SK-N-MC (cell line): ENCODE measurements around the gene PDE1C.
"Not testable (repeated sequence)": the region's sequence is repeated elsewhere in the genome, so short reads cannot be mapped to it uniquely, and the experiment has no call there.

Experiments
- DNase-seq: peaks from one replicate; pipeline ENCODE4 v3.0.0-alpha.2; 2011; ENCODE audit warnings: low read depth, low spot score
- H3K27ac ChIP-seq: fragments of 200-600 bp; sonication (generic); 2 replicates; pipeline ENCODE4 v1.5.1; 2016; ENCODE audit warnings: mixed run types
- H3K36me3 ChIP-seq: fragments of 200-600 bp; sonication (generic); 2 replicates; pipeline ENCODE4 v1.6.1; 2017; ENCODE audit warnings: antibody characterized with exemption, low read length, mixed read lengths; ENCODE audit not compliant: insufficient read depth
- H3K4me3 ChIP-seq: fragments of 200-600 bp; sonication (generic); 2 replicates; pipeline ENCODE4 v1.5.1; 2016
- H3K9ac ChIP-seq: fragments of 200-600 bp; sonication (generic); 2 replicates; pipeline ENCODE4 v1.8.0; 2017; ENCODE audit warnings: mixed run types, mixed read lengths; ENCODE audit not compliant: insufficient read length
- H3K9me3 ChIP-seq: fragments of 200-600 bp; sonication (generic); 2 replicates; pipeline ENCODE4 v1.6.1; 2017; ENCODE audit warnings: low read depth, mild to moderate bottlenecking, antibody characterized with exemption, low read length, moderate library complexity, mixed read lengths
- EZH2 ChIP-seq: fragments of 200-600 bp; sonication (generic); IDR thresholded peaks from one replicate; pipeline ENCODE4 v1.6.1; 2017; ENCODE audit warnings: antibody characterized with exemption
- FOXP2 ChIP-seq: optimal IDR thresholded peaks from 2 replicates; pipeline ENCODE3; 2011; ENCODE audit warnings: mild to moderate bottlenecking, moderate library complexity; ENCODE audit not compliant: insufficient read depth; ENCODE audit errors: extremely low read length, control extremely low read depth
- POLR2AphosphoS5 ChIP-seq: IDR thresholded peaks from 2 replicates; pipeline ENCODE4 v1.6.1; 2012; ENCODE audit warnings: mild to moderate bottlenecking, low read depth, low read length, borderline replicate concordance

Gene PDE1C

DNA sequence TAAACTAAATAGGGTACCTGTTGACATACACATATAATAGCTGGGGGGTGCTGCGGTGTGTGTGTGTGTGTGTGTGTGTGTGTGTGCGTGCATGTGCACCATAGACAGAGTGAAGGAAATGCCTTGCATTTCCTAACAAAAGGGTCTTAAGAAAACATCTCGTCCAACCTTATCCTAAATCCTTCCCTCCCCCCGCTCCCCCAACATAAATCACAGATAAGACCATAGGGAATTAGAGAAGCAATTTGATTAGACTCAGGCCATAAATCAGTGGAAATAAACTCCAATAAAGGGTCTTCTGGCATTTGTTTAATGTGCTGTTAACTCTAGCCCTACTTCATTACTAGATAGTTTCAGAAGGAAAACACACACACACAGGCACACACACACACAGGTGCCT lies 234.7 kb downstream of the PDE1C start:
- TF ChIP-seq FOXP2 (no peak), EZH2 (no peak), POLR2AphosphoS5 (no peak)
- no peak overlapping the region for H3K9ac ChIP-seq
- no peak overlapping the region for H3K4me3 ChIP-seq
- H3K9me3 ChIP-seq = no peaks in the 10 kb centered on the region
- H3K27ac ChIP-seq = no peak overlapping the region
- DNase-seq = no peak
- H3K36me3 ChIP-seq = no peaks in the 10 kb centered on the region

DNA sequence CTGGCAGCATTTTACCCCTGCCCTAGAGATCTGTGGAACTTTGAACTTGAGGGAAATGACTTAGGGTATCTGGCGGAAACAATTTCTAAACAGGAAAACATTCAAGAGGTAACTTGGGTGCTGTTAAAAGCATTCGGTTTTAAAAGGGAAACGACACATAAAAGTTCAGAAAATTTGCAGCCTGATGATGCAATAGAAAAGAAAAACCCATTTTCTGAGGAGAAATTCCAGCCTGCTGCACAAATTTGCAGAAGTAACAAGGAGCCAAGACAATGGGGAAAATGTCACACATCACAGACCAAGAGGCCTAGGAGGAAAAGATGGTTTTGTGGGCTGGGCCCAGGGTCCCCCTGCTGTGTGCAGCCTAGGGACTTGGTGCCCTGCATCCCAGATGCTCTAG lies 236.6 kb downstream of the PDE1C start:
- H3K27ac ChIP-seq, H3K9ac ChIP-seq: not testable (repeated sequence)

DNA sequence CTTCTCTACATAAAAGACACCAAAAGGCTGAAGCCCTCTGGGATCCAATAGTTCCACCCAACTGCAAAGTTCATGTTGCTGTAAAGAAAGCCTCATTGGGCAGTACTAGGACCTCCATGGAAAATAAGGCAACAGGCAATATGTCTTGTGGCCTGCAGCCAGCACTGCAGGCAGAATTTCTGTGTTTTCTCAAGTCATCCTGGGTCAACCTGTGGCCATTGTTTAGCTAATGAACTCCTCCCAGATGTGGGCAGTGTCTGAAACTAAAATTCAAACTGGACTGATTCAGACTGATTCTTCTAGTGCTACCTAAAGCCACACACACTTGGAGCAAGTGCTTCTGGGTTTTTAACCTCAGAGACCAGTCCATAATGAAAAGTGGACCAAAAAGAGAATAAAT lies 241.7 kb downstream of the PDE1C start:
- no peak overlapping the region for H3K27ac ChIP-seq
- DNase-seq = no peak
- H3K9ac ChIP-seq = no peak overlapping the region
- no peak overlapping the region for H3K4me3 ChIP-seq
- H3K9me3 ChIP-seq = no peaks in the 10 kb centered on the region
- no peak for TF ChIP-seq FOXP2
- TF ChIP-seq EZH2 = no peak
- H3K36me3 ChIP-seq = no peaks in the 10 kb centered on the region

More for the DNA sequence above, 236.6 kb downstream of the PDE1C start:
- H3K36me3 ChIP-seq, DNase-seq, H3K9me3 ChIP-seq, H3K4me3 ChIP-seq: not testable (repeated sequence)

DNA sequence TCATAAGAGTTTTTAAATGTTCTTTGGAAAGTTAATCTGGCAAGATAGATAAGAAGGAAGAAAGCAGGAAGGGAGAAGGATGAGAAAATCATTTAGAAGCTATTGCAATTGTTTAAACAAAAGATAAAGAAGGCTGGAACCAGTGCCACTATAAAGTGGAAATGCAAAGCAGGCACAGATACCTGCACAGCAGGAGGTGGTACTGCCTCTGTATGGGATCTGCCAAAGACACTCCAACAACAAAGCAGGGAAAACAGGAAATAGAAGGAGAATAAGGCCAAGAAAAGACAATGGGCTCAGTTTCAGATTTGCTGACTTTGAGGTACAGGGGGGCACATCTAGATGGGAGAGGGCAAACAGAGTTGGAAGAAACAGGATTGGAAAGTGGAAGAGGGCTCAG lies 244.6 kb downstream of the PDE1C start:
- TF ChIP-seq EZH2 = no peak
- TF ChIP-seq FOXP2 = no peak
- no peak for TF ChIP-seq POLR2AphosphoS5
- DNase-seq = no peak
- no peak overlapping the region for H3K27ac ChIP-seq
- no peak overlapping the region for H3K9ac ChIP-seq
- no peaks in the 10 kb centered on the region for H3K9me3 ChIP-seq
- H3K36me3 ChIP-seq = no peaks in the 10 kb centered on the region
- no peak overlapping the region for H3K4me3 ChIP-seq

DNA sequence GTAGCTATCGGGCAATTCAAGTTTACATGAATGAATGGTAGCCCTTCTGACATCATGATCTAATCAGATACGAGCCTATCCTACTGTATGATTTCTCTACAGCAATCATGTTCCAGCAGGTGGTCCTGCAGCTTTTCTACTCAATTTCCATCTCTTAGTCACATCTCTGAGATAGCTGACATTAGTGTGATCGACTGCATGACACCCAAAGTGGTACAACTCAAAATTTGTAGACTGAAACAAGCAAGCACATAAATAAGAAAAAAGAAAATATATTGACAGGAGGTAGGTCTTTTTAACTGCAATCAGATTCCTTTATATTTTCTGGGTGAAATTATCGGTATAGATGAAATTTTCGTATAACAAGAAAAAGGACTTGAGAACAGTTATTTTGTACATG lies 251.2 kb downstream of the PDE1C start:
- Histone ChIP-seq H3K9ac (no peak overlapping the region), H3K36me3 (no peaks in the 10 kb centered on the region), H3K27ac (no peak overlapping the region), H3K9me3 (no peaks in the 10 kb centered on the region), H3K4me3 (no peak overlapping the region)
- no peak for DNase-seq
- TF ChIP-seq FOXP2 = no peak
- TF ChIP-seq POLR2AphosphoS5 = no peak
- TF ChIP-seq EZH2 = no peak

DNA sequence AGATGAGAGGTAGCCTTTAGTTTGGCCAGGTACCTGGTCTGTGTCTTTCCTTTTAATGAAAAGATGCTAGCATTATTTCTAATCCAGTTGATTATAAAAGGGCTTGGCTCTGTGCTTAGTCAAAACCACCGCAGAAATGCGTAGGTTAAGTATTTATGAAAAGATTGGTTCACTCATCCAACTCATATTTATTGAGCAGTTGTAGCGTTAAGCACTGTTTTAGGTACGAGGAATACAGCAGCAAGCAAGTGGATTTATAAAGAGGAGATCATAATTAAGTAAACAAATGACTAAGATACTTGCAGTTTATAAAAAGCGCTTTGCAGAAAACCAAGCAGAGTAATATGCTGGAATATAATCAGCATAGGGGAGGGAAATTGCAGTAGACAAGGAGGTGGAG lies 253.4 kb downstream of the PDE1C start:
- H3K36me3 ChIP-seq = no peaks in the 10 kb centered on the region
- no peak for DNase-seq
- no peak overlapping the region for H3K4me3 ChIP-seq
- no peak overlapping the region for H3K9ac ChIP-seq
- TF ChIP-seq FOXP2 = no peak
- no peak for TF ChIP-seq EZH2
- no peak for TF ChIP-seq POLR2AphosphoS5
- H3K27ac ChIP-seq = no peak overlapping the region
- H3K9me3 ChIP-seq = no peaks in the 10 kb centered on the region

DNA sequence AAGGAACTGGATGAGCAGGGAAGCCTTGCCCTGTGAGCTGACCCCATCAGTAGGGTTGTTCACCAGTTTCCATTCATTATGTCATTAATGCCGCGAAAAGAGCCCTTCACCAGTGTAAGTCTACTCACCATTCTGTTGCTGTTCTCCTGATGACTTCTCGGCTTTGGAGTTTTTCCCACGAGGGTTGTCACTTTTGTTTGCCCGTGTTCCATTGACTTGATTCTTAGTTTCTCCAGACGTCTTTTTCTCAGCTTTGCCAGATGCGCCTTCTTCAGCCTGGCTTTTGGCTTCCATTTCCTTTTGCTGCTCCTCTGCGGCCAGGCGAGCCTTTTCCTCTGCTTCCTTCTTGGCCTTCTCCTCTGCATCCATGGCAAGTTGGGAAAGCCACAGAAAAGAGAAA lies 254.4 kb downstream of the PDE1C start:
- no peak overlapping the region for H3K9ac ChIP-seq
- no peak overlapping the region for H3K27ac ChIP-seq
- DNase-seq = no peak

DNA sequence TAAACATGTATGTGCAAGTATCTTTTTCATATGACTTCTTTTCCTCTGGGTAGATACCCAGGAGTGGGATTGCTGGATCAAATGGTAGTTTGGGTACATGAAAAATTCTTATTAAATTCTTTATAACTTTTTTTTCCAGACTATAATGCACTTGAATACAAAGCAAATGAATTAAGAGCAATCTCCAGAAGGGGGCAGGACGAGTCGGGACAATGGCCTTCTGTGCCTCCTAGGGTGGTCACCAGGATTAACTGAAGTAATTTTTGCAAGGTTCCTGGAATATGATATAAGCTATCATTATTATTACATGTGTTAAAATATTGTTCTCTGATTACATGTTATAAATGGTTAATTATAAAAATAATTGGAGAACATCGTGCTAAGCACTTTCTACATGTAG lies 256.0 kb downstream of the PDE1C start:
- H3K9me3 ChIP-seq = no peaks in the 10 kb centered on the region
- no peak overlapping the region for H3K4me3 ChIP-seq
- H3K27ac ChIP-seq = no peak overlapping the region
- no peaks in the 10 kb centered on the region for H3K36me3 ChIP-seq
- DNase-seq = no peak
- TF ChIP-seq FOXP2 = no peak
- no peak overlapping the region for H3K9ac ChIP-seq

More for the DNA sequence above, 254.4 kb downstream of the PDE1C start:
- Histone ChIP-seq H3K4me3 (no peak overlapping the region), H3K36me3 (no peaks in the 10 kb centered on the region), H3K9me3 (no peaks in the 10 kb centered on the region)
- TF ChIP-seq EZH2 (no peak), FOXP2 (no peak), POLR2AphosphoS5 (no peak)

DNA sequence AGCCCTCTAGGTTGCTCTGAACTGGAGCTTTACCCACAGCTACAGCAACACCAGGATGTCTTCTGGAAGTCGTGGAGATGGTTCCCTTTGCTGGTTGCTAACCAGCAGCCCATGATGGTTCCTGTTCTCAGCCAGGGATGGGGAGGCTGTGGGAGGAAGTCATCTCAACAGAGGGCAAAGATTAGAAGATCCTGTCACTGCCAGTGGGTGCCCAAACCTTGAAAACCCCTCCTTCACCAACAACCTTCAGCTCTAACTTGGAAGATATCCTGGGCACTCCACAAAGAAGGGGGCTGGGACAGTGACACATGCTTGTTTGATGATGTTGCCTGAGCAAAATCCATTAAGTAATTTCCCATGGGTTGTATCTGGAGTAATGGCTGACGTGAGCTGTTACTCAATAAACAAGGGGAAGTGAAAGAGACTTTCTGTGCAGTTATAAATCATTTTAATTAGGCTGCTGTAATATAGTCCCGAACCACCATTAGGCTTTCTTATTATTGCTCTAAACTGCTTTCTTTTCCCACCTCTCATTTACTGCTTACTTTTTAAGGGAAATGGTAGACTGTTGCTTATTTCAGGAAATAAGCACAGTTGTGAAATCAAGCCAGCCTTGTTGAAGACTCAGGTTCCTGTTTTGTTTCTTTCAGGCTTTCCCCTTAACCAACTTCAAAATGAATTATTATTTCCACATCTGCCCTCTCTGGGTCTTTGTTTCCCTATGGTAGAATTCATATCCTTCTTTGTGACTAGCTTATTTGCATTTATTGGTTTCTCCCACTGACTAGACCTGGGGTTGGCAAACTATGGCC lies 258.4 kb downstream of the PDE1C start:
- H3K4me3 ChIP-seq = no peak overlapping the region
- peak overlapping the region; percentile 22; the same call in 1 of the 2 replicates for H3K27ac ChIP-seq
- H3K9me3 ChIP-seq = no peaks in the 10 kb centered on the region
- TF ChIP-seq FOXP2 (no peak), POLR2AphosphoS5 (no peak), EZH2 (no peak)
- peak; percentile 55 for DNase-seq
- H3K36me3 ChIP-seq = no peaks in the 10 kb centered on the region
- H3K9ac ChIP-seq = no peak overlapping the region
